GM13976 (cell line): ENCODE results near the gene MORN4.

Experiments
- DNase-seq: peaks from one replicate; pipeline ENCODE4 v3.0.0; 2012; ENCODE audit warnings: low spot score
- in situ Hi-C: fragments of 300-500 bp; cut with MboI; formaldehyde crosslinking; loops from one replicate; pipeline ENCODE4 v1.12.0; 2022; ENCODE audit warnings: low sequenced_read_pairs, mixed read lengths, inconsistent platforms; ENCODE audit not compliant: unreplicated experiment
- TF ChIP-seq, protein P1 (sequence below): IDR thresholded peaks from 2 replicates; pipeline ENCODE4 v1.5.1; 2012; ENCODE audit warnings: borderline replicate concordance, mild to moderate bottlenecking; ENCODE audit not compliant: insufficient read depth; ENCODE audit errors: extremely low read depth, missing control alignments, control extremely low read depth

The MORN4 gene

DNA sequence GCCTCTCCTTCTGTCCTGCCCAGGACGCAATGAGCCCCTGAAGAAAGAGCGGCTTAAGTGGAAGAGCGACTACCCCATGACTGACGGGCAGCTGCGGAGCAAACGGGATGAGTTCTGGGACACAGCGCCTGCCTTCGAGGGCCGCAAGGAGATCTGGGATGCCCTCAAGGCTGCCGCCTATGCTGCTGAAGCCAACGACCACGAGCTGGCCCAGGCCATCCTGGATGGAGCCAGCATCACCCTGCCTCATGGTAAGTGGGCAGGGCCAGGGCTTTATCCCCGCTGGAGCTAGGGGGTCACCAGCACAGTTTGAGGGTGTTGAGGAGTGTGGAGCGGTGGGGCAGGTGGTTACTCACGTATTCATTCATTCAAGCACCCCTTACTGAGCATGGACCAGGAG is 65.4 kb downstream of the MORN4 start:
- no peak for DNase-seq
- in situ Hi-C loops: no loop called here
- TF ChIP-seq, protein P1, sequence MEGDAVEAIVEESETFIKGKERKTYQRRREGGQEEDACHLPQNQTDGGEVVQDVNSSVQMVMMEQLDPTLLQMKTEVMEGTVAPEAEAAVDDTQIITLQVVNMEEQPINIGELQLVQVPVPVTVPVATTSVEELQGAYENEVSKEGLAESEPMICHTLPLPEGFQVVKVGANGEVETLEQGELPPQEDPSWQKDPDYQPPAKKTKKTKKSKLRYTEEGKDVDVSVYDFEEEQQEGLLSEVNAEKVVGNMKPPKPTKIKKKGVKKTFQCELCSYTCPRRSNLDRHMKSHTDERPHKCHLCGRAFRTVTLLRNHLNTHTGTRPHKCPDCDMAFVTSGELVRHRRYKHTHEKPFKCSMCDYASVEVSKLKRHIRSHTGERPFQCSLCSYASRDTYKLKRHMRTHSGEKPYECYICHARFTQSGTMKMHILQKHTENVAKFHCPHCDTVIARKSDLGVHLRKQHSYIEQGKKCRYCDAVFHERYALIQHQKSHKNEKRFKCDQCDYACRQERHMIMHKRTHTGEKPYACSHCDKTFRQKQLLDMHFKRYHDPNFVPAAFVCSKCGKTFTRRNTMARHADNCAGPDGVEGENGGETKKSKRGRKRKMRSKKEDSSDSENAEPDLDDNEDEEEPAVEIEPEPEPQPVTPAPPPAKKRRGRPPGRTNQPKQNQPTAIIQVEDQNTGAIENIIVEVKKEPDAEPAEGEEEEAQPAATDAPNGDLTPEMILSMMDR: no peak

- in situ Hi-C loops: no loop called here
- TF ChIP-seq, protein P1: no peak
- DNase-seq: no peak
Observed at GRCh38 chr10:97566336-97566996, 66.8 kb downstream of the MORN4 start.

DNA sequence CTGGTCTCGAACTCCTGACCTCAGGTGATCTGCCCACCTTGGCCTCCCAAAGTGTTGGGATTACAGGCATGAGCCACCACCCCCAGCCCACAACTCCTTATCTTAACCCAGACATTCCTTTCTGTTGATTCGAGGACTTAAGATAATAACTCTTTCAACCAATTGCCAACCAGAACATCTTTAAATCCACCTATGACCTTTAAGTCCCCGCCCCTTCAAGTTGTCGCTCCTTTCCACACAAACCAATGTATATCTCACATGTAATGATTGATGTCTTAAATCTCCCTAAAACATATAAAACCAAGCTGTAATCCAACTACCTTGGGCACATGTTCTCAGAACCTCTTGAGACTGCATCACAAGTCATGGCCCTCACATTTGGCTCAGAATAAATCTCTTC is 68.5 kb downstream of the MORN4 start:
- TF ChIP-seq, protein P1: no peak
- DNase-seq: no peak
- in situ Hi-C loops: no loop called here
